ENCODE results near the gene SUSD6. TPM values are rescaled to one million over a fixed set of nuclear protein-coding genes. Genes with fewer than 3 reads are reported as not detected.

The SUSD6 gene
- total and polyA plus RNA-seq, 9 of the 15 experiments (the other 6 are each of a cell fraction or from before 2014, with no cell fraction given), result 2.9 to 20.7 (median 5.6) TPM

- in situ Hi-C loops (cut with MboI) (no loop called here), intact Hi-C loops (cut with micrococcal nuclease) (no loop called here)
- Histone ChIP-seq H3K9ac (ENCODE audit: insufficient read depth in 1 of 2, low read depth in 2 of 2, low read length in 2 of 2) (peak overlapping the region; percentile 37 to 49; a peak in 3 of 4 replicates), H4K20me1 (replicated peaks; ENCODE audit: control insufficient read depth, insufficient read depth, low read length) (no peaks in the 10 kb centered on the region), H3K9me3 (replicated peaks; ENCODE audit: control insufficient read depth, insufficient read depth, low read depth, low read length) (no peaks in the 10 kb centered on the region), H3K27me3 (ENCODE audit: control insufficient read depth in 2 of 2, insufficient read depth in 2 of 2, low read length in 2 of 2) (no peaks in the 10 kb centered on the region), H3K79me2 (ENCODE audit: control insufficient read depth, insufficient read depth, low read length) (peaks cover 98% of the 10 kb centered on the region), H3K4me1 (replicated peaks in 1 of 2; ENCODE audit: control insufficient read depth in 2 of 2, insufficient read depth in 2 of 2, low read length in 2 of 2) (peaks cover 13 to 83% of the 10 kb centered on the region in 2 experiments), H3K9me1 (ENCODE audit: control insufficient read depth, insufficient read depth, low read length) (no peaks in the 10 kb centered on the region), H3K4me2 (ENCODE audit: insufficient read depth, low read length) (peak overlapping the region; percentile 77), H3K36me3 (ENCODE audit: control insufficient read depth, insufficient read depth, low read length) (peaks cover 3% of the 10 kb centered on the region; the same call in 1 of the 3 replicates), H3K4me3 (no peak overlapping the region), H3K27ac (ENCODE audit: extremely low read depth, low read depth, low read length) (peak overlapping the region; percentile 83), H2AFZ (ENCODE audit: low read depth, low read length) (no peak overlapping the region)
- CTCF ChIA-PET (ENCODE audit: low intra/inter-chr PET ratio), result no interaction called here
- peak in 3 of 4 experiments; percentile 28 to 74 (median 53) for DNase-seq (ENCODE audit: extremely low read depth in 1 of 4, low spot score in 3 of 4)
- WGBS (ENCODE audit: insufficient coverage, low coverage, missing lambda C conversion rate), result 0% methylated on average over 5 of the region's 5 CpGs
- BruUV-seq (replicated peaks), result no TSS peak
- FAIRE-seq, result peak; percentile 19
- ATAC-seq, result peak; percentile 59
- POLR2A ChIA-PET, result interaction anchor here (1.4 kb wide), 1 partner anchor 8 kb away, joined by 5 read pairs; no protein-coding TSS in a partner anchor
- no peak for TF ChIP-seq HNRNPUL1 (IDR thresholded peaks at IDR 0.05; ENCODE audit: low read length)
- peak; percentile 89 for TF ChIP-seq ARID1B (IDR thresholded peaks at IDR 0.05)
- peak; percentile 59 for TF ChIP-seq NCOR1 (IDR thresholded peaks at IDR 0.05)
- no peak for TF ChIP-seq SP2 (IDR thresholded peaks at IDR 0.05; ENCODE audit: extremely low read depth, low read depth, low read length, poor library complexity, severe bottlenecking)
- TF ChIP-seq MNT (conservative IDR thresholded peaks at IDR 0.05), result no peak
- TF ChIP-seq SOX6 (IDR thresholded peaks at IDR 0.05), result peak; percentile 54
- peak; percentile 72 for TF ChIP-seq TEAD4 (IDR thresholded peaks at IDR 0.05; ENCODE audit: low read length)
- TF ChIP-seq TEAD4 (CRISPR knock-in tag; IDR thresholded peaks at IDR 0.05; ENCODE audit: borderline replicate concordance), result no peak
- no peak for TF ChIP-seq HOMEZ (CRISPR knock-in tag; IDR thresholded peaks at IDR 0.05)
- peak in 1 of 2 experiments; percentile 27; a peak in 1 of 4 replicates for TF ChIP-seq TRIM24 (IDR thresholded peaks at IDR 0.05)
- peak; percentile 87 for TF ChIP-seq TCF3 (CRISPR knock-in tag; IDR thresholded peaks at IDR 0.05)
Observed at GRCh38 chr14:69626132-69626500, 14.7 kb downstream of the SUSD6 start.
